Stomach (tissue), 9 donors: ENCODE data around the gene SFMBT2. TPM values are rescaled to one million over a fixed set of nuclear protein-coding genes. Genes with fewer than 3 reads are reported as not detected.
A peak's percentile ranks its signal among the peaks of the same experiment; 100 is the strongest.

Experiments
- DNase-seq, 2 donors: peaks; one replicate each; pipeline versions ENCODE4 v3.0.0 to v3.0.0-alpha.2; 2013 to 2019
- H3K27ac ChIP-seq, 5 donors: fragments of 200-600 bp in 4 of 5; sonication (generic) in 4 of 5; one replicate each; pipeline ENCODE4 v1.5.1; 2013 to 2019; ENCODE audit warnings: mild to moderate bottlenecking in 1 of 5, moderate library complexity in 1 of 5
- H3K27me3 ChIP-seq, 3 donors: fragments of 200-600 bp; sonication (generic); one replicate each; pipeline ENCODE4 v1.5.1; 2017 to 2019; ENCODE audit warnings: mixed run types in 1 of 3
- H3K36me3 ChIP-seq, 4 donors: fragments of 200-600 bp; sonication (generic); 1 replicate in 3 of 4; 2 replicates in 1 of 4; pipeline ENCODE4 v1.5.1; 2016 to 2019
- H3K4me1 ChIP-seq, 4 donors: fragments of 200-600 bp; sonication (generic); one replicate each; pipeline ENCODE4 v1.5.1; 2016 to 2019
- H3K4me3 ChIP-seq, 4 donors: fragments of 200-600 bp; sonication (generic) in 3 of 4; one replicate each; pipeline ENCODE4 v1.5.1; 2016 to 2019; ENCODE audit warnings: mild to moderate bottlenecking in 1 of 4
- H3K9me3 ChIP-seq, 4 donors: fragments of 200-600 bp; sonication (generic); one replicate each; pipeline ENCODE4 v1.5.1; 2016 to 2019
- CTCF ChIP-seq, 7 experiments: fragments of 450-650 bp in 4 of 7; fragments of 200-600 bp in 3 of 7; sonication (generic) in 3 of 7; IDR thresholded peaks; one replicate each; pipeline ENCODE4 v1.5.1; 2016 to 2019; ENCODE audit warnings: antibody characterized with exemption in 7 of 7, control low read depth in 2 of 7, mild to moderate bottlenecking in 1 of 7
- EP300 ChIP-seq: sonication (generic); formaldehyde crosslinking; IDR thresholded peaks from one replicate; pipeline ENCODE4 v1.6.1; 2017; ENCODE audit warnings: antibody characterized with exemption
- POLR2A ChIP-seq, 4 donors: fragments of 450-650 bp; IDR thresholded peaks; one replicate each; pipeline ENCODE4 v1.6.1; 2016; ENCODE audit warnings: antibody characterized with exemption in 4 of 4, control low read depth in 2 of 4, mild to moderate bottlenecking in 1 of 4, moderate library complexity in 1 of 4
- POLR2AphosphoS5 ChIP-seq, 3 donors: sonication (generic); formaldehyde crosslinking; IDR thresholded peaks; one replicate each; pipeline ENCODE4 v1.6.1; 2016; ENCODE audit warnings: antibody characterized with exemption in 3 of 3
- WGBS, 5 donors: extraction: QIAGEN DNeasy Blood & Tissue Kit in 3 of 5; methylation state at CpG; one replicate each; pipeline versions ENCODE4 v1.1.5 to v1.1.7; 2013 to 2018; 5-methylcytosine and 5-hydroxymethylcytosine counted together
- intact Hi-C: fragments of 100-400 bp; cut with DNase I; formaldehyde crosslinking; loops from one replicate; pipeline ENCODE4 v1.15.1; 2023; ENCODE audit warnings: low total_unique reads
- polyA plus RNA-seq, 3 donors: library from polyadenylated mRNA; stranded (reverse); fragments of 200-250 nt; gene quantifications; one replicate each; pipeline ENCODE4 v1.2.3, GENCODE V29; 2013
- total RNA-seq, 5 donors: library from RNA; depleted of rRNA; stranded (reverse); fragments of >200 nt; gene quantifications; one replicate each; pipeline versions ENCODE4 v1.1.0 to v1.2.3, GENCODE V29; 2014 to 2016
- donor health status: healthy with polysubstance abuse.
- donor health status: Bipolar disorder and iron deficiency.
- donor health status: healthy.

Gene SFMBT2
- total and polyA plus RNA-seq, 8 donors: 0.90 to 17.3 (median 5.0) TPM

- WGBS, 5 donors: 83 to 96% (median 88%) methylated on average over 6 of the region's 6 CpGs
- Histone ChIP-seq H3K4me3 (no peak overlapping the region), H3K4me1 (no peaks in the 10 kb centered on the region), H3K27me3 (no peaks in the 10 kb centered on the region), H3K9me3 (peaks cover 0 to 7% (median 2%) of the 10 kb centered on the region in 4 donors), H3K36me3 (peaks cover 0 to 19% (median 7%) of the 10 kb centered on the region in 4 donors), H3K27ac (no peak overlapping the region)
- DNase-seq: no peak
- no peak for TF ChIP-seq EP300
- no peak for TF ChIP-seq CTCF (IDR thresholded peaks at IDR 0.05)
- TF ChIP-seq POLR2A (IDR thresholded peaks at IDR 0.05): no peak
- no peak for TF ChIP-seq POLR2AphosphoS5 (IDR thresholded peaks at IDR 0.05)
- intact Hi-C loops: no loop called here
Observed at GRCh38 chr10:7357193-7357592, 53.6 kb downstream of the SFMBT2 start.

GRCh38 chr10:7354330-7355047 lies 56.3 kb downstream of the SFMBT2 start:
- intact Hi-C loops: no loop called here
- WGBS, 5 donors: 79 to 85% (median 82%) methylated on average over 11 of the region's 11 CpGs

GRCh38 chr10:7351894-7352293 lies 58.9 kb downstream of the SFMBT2 start:
- Histone ChIP-seq H3K27ac (no peak overlapping the region), H3K27me3 (no peaks in the 10 kb centered on the region), H3K4me3 (no peak overlapping the region), H3K4me1 (no peaks in the 10 kb centered on the region), H3K36me3 (peaks cover 0 to 26% (median 2%) of the 10 kb centered on the region in 4 donors), H3K9me3 (no peaks in the 10 kb centered on the region)
- DNase-seq: no peak
- TF ChIP-seq CTCF (IDR thresholded peaks at IDR 0.05) (no peak), POLR2A (IDR thresholded peaks at IDR 0.05) (no peak), POLR2AphosphoS5 (IDR thresholded peaks at IDR 0.05) (no peak), EP300 (no peak)
- intact Hi-C loops: no loop called here
- 90 to 96% (median 94%) methylated on average over 9 of the region's 9 CpGs for WGBS, 5 donors

More at GRCh38 chr10:7354330-7355047, 56.3 kb downstream of the SFMBT2 start:
- no peak for TF ChIP-seq POLR2AphosphoS5 (IDR thresholded peaks at IDR 0.05)
- TF ChIP-seq POLR2A (IDR thresholded peaks at IDR 0.05): no peak
- TF ChIP-seq EP300: no peak
- TF ChIP-seq CTCF (IDR thresholded peaks at IDR 0.05): no peak
- peak in 1 of 2 donors; percentile 35 for DNase-seq
- Histone ChIP-seq H3K4me3 (no peak overlapping the region), H3K27me3 (no peaks in the 10 kb centered on the region), H3K36me3 (peaks cover 0 to 34% (median 2%) of the 10 kb centered on the region in 4 donors), H3K9me3 (no peaks in the 10 kb centered on the region), H3K4me1 (no peaks in the 10 kb centered on the region), H3K27ac (no peak overlapping the region)

- no peak overlapping the region for H3K4me3 ChIP-seq
- TF ChIP-seq POLR2A (IDR thresholded peaks at IDR 0.05) (no peak), POLR2AphosphoS5 (IDR thresholded peaks at IDR 0.05) (no peak), CTCF (IDR thresholded peaks at IDR 0.05) (no peak), EP300 (no peak)
- 93 to 98% (median 96%) methylated on average over 3 of the region's 3 CpGs for WGBS, 5 donors
- H3K27ac ChIP-seq: no peak overlapping the region
- H3K4me1 ChIP-seq: no peaks in the 10 kb centered on the region
- H3K9me3 ChIP-seq: no peaks in the 10 kb centered on the region
- no peak for DNase-seq
- H3K36me3 ChIP-seq: peaks cover 0 to 26% (median 0%) of the 10 kb centered on the region in 4 donors
- intact Hi-C loops: no loop called here
- no peaks in the 10 kb centered on the region for H3K27me3 ChIP-seq
Observed at GRCh38 chr10:7350541-7351195, 60.2 kb downstream of the SFMBT2 start.
